ENCODE measurements around the gene PLA2G4E. TPM values are rescaled to one million over a fixed set of nuclear protein-coding genes. Genes with fewer than 3 reads are reported as not detected.

The PLA2G4E gene
- total RNA-seq, 1 donor from 2014 or later = not detected

DNA sequence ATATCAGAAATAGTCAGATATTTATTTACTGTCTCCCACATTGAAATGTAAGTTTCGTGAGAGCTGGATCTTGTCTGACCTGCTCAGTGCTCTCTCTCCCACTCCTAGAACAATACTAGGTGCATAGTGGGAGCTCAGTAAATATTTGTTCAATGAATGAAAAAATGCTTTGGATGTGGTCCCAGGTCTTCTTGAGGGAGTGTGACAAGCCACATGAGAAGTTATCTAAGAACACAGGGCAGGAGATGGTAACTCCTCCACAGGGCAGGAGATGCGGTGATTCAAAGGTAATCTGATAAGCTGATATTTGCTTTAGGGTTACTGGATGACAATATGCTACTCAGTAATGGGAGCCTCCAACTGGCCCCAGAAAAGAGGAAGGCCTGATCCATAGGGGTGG, 25.8 kb upstream of the PLA2G4E start:
- H3K36me3 Mint-ChIP-seq (ENCODE audit: low read depth) = no peaks in the 10 kb centered on the region
- peaks cover 18% of the 10 kb centered on the region for H3K27me3 Mint-ChIP-seq (ENCODE audit: insufficient read depth)
- H3K4me1 Mint-ChIP-seq (ENCODE audit: low read depth) = peaks cover 21% of the 10 kb centered on the region
- intact Hi-C loops (cut with micrococcal nuclease) = no loop called here
- no peaks in the 10 kb centered on the region for H3K9me3 Mint-ChIP-seq
- H3K27ac Mint-ChIP-seq = no peak overlapping the region
- DNase-seq (ENCODE audit: low spot score) = no peak
- H3K4me3 Mint-ChIP-seq = no peak overlapping the region

GRCh38 chr15:42045211-42045615, 24.4 kb upstream of the PLA2G4E start:
- Mint-ChIP-seq H3K9me3 (no peaks in the 10 kb centered on the region), H3K27ac (no peak overlapping the region), H3K27me3 (ENCODE audit: insufficient read depth) (peaks cover 19% of the 10 kb centered on the region), H3K36me3 (ENCODE audit: low read depth) (no peaks in the 10 kb centered on the region), H3K4me1 (ENCODE audit: low read depth) (peaks cover 21% of the 10 kb centered on the region), H3K4me3 (no peak overlapping the region)
- intact Hi-C loops (cut with micrococcal nuclease) = no loop called here
- DNase-seq (ENCODE audit: low spot score) = no peak

GRCh38 chr15:42042602-42043400, 22.0 kb upstream of the PLA2G4E start:
- H3K27ac Mint-ChIP-seq = no peak overlapping the region
- DNase-seq (ENCODE audit: low spot score) = no peak
- H3K4me3 Mint-ChIP-seq = no peak overlapping the region
- H3K9me3 Mint-ChIP-seq = no peaks in the 10 kb centered on the region
- H3K27me3 Mint-ChIP-seq (ENCODE audit: insufficient read depth) = peaks cover 17% of the 10 kb centered on the region
- H3K36me3 Mint-ChIP-seq (ENCODE audit: low read depth) = no peaks in the 10 kb centered on the region
- H3K4me1 Mint-ChIP-seq (ENCODE audit: low read depth) = peaks cover 21% of the 10 kb centered on the region
- intact Hi-C loops (cut with micrococcal nuclease) = no loop called here

DNA sequence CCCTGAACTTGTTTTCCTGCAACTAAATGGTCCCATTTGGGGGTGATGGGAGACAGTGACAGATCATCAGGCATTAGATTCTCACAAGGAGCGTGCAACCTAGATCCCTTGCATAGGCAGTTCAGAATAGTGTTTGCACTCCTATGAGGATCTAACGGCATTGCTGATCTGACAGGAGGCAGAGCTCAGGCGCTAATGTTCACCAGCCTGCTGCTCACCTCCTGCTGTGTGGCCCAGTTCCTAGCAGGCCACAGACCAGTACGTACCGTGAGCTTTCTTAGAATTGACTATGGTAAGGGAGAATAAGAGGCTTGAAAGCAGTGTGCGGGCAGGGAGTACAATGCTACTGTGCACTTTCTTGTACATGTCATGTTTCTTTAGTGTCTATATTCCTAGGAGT, 17.6 kb upstream of the PLA2G4E start:
- Mint-ChIP-seq H3K9me3 (no peaks in the 10 kb centered on the region), H3K4me1 (ENCODE audit: low read depth) (peaks cover 12% of the 10 kb centered on the region), H3K27me3 (ENCODE audit: insufficient read depth) (peaks cover 8% of the 10 kb centered on the region), H3K27ac (no peak overlapping the region), H3K36me3 (ENCODE audit: low read depth) (no peaks in the 10 kb centered on the region), H3K4me3 (no peak overlapping the region)
- intact Hi-C loops (cut with micrococcal nuclease) = no loop called here
- no peak for DNase-seq (ENCODE audit: low spot score)

- Mint-ChIP-seq H3K27ac (no peak overlapping the region), H3K9me3 (no peaks in the 10 kb centered on the region), H3K36me3 (ENCODE audit: low read depth) (no peaks in the 10 kb centered on the region), H3K27me3 (ENCODE audit: insufficient read depth) (peaks cover 8% of the 10 kb centered on the region), H3K4me3 (no peak overlapping the region), H3K4me1 (ENCODE audit: low read depth) (peaks cover 18% of the 10 kb centered on the region)
- intact Hi-C loops (cut with micrococcal nuclease) = no loop called here
- no peak for DNase-seq (ENCODE audit: low spot score)
Observed at GRCh38 chr15:42037656-42038055, 16.8 kb upstream of the PLA2G4E start.

DNA sequence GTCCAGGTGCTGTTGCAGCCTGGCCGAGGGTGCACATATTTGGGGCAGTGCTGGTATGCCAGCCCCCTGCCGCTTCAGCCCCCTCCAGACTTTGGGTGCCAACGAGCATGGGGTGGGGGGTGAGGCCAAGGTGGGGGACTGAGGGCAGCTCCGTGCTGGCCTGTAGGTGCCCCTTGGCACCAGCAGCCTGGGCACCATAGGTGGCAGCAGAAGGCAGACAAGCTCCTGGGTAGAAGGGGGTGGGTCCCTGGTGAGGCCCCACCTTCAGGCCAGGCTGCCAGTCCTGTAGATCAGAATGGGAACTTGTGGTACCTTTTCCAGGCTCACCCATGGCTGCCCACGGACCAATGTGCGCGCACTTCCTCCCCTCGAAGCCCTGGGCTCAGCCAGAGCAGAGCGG, 16.1 kb upstream of the PLA2G4E start:
- H3K4me3 Mint-ChIP-seq = no peak overlapping the region
- H3K36me3 Mint-ChIP-seq (ENCODE audit: low read depth) = no peaks in the 10 kb centered on the region
- DNase-seq (ENCODE audit: low spot score) = no peak
- H3K4me1 Mint-ChIP-seq (ENCODE audit: low read depth) = peaks cover 19% of the 10 kb centered on the region
- no peak overlapping the region for H3K27ac Mint-ChIP-seq
- H3K9me3 Mint-ChIP-seq = peaks cover 1% of the 10 kb centered on the region
- peaks cover 8% of the 10 kb centered on the region for H3K27me3 Mint-ChIP-seq (ENCODE audit: insufficient read depth)
- intact Hi-C loops (cut with micrococcal nuclease) = no loop called here

GRCh38 chr15:42036112-42036905, 15.5 kb upstream of the PLA2G4E start:
- Mint-ChIP-seq H3K36me3 (ENCODE audit: low read depth) (no peaks in the 10 kb centered on the region), H3K4me1 (ENCODE audit: low read depth) (peaks cover 19% of the 10 kb centered on the region), H3K4me3 (no peak overlapping the region), H3K9me3 (peaks cover 4% of the 10 kb centered on the region), H3K27me3 (ENCODE audit: insufficient read depth) (peaks cover 6% of the 10 kb centered on the region), H3K27ac (no peak overlapping the region)
- DNase-seq (ENCODE audit: low spot score) = no peak
- intact Hi-C loops (cut with micrococcal nuclease) = no loop called here

GRCh38 chr15:42035435-42035761, 14.6 kb upstream of the PLA2G4E start:
- DNase-seq (ENCODE audit: low spot score) = no peak
- Mint-ChIP-seq H3K4me1 (ENCODE audit: low read depth) (peaks cover 19% of the 10 kb centered on the region), H3K4me3 (no peak overlapping the region), H3K9me3 (peaks cover 4% of the 10 kb centered on the region), H3K36me3 (ENCODE audit: low read depth) (no peaks in the 10 kb centered on the region), H3K27ac (peak overlapping the region; percentile 56), H3K27me3 (ENCODE audit: insufficient read depth) (peaks cover 5% of the 10 kb centered on the region)
- intact Hi-C loops (cut with micrococcal nuclease) = no loop called here

- intact Hi-C loops (cut with micrococcal nuclease) = no loop called here
- peak overlapping the region; percentile 56 for H3K27ac Mint-ChIP-seq
Observed at GRCh38 chr15:42034628-42035434, 14.0 kb upstream of the PLA2G4E start.

DNA sequence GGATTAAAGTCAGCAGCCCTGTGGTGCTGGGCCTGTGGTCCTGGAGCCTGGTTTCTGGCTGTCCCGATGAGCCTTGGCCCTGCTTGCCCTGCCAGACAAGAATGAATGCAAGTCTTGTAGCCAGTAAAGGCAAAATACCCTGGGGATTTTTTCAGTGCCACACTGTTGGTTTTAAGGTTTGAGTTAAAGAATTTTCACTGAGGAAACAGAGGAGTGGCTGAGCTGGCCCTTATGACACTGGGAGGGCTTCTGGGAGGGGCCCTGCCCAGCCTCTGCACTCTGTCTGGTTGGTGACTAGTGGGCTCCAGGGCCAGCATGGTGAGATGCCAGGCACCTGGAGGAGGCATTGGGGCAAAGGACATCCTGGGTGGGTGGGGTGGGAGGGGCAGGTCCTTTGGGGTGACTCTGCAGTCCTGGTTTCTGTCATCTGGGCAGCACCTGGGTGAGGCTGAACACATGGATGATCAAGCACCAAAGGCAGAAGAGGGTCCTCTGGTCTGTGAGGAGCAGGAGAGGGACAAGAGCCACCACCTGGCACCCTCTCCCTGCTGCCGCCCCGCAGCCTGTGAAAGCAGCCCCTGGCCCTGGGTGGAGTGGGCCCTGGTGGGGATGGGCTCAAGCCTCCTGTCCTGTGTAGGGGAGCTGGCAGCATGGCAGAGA, 12.5 kb upstream of the PLA2G4E start:
- DNase-seq (ENCODE audit: low spot score) = no peak
- H3K4me1 Mint-ChIP-seq (ENCODE audit: low read depth) = peaks cover 19% of the 10 kb centered on the region

More at GRCh38 chr15:42034628-42035434, 14.0 kb upstream of the PLA2G4E start:
- Mint-ChIP-seq H3K27me3 (ENCODE audit: insufficient read depth) (no peaks in the 10 kb centered on the region), H3K9me3 (peaks cover 4% of the 10 kb centered on the region), H3K36me3 (ENCODE audit: low read depth) (no peaks in the 10 kb centered on the region), H3K4me1 (ENCODE audit: low read depth) (peaks cover 19% of the 10 kb centered on the region), H3K4me3 (no peak overlapping the region)
- no peak for DNase-seq (ENCODE audit: low spot score)

GRCh38 chr15:42032376-42033213, 11.8 kb upstream of the PLA2G4E start:
- peaks cover 19% of the 10 kb centered on the region for H3K4me1 Mint-ChIP-seq (ENCODE audit: low read depth)
- DNase-seq (ENCODE audit: low spot score) = no peak
- H3K4me3 Mint-ChIP-seq = no peak overlapping the region
- H3K27ac Mint-ChIP-seq = peak overlapping the region; percentile 0
- intact Hi-C loops (cut with micrococcal nuclease) = no loop called here
- H3K36me3 Mint-ChIP-seq (ENCODE audit: low read depth) = no peaks in the 10 kb centered on the region
- H3K9me3 Mint-ChIP-seq = peaks cover 4% of the 10 kb centered on the region
- H3K27me3 Mint-ChIP-seq (ENCODE audit: insufficient read depth) = peaks cover 3% of the 10 kb centered on the region

More for the DNA sequence above, 12.5 kb upstream of the PLA2G4E start:
- Mint-ChIP-seq H3K27ac (no peak overlapping the region), H3K4me3 (no peak overlapping the region), H3K27me3 (ENCODE audit: insufficient read depth) (peaks cover 3% of the 10 kb centered on the region), H3K36me3 (ENCODE audit: low read depth) (no peaks in the 10 kb centered on the region), H3K9me3 (peaks cover 4% of the 10 kb centered on the region)
- intact Hi-C loops (cut with micrococcal nuclease) = no loop called here

All from activated T-helper 1 cell treated with anti-CD3 and anti-CD28 coated beads, Interleukin-12 subunit alpha, Interleukin-12 subunit beta, Interleukin-2, Interleukin-4 antibody, amounts not matched to agents 30 ng/mL and 10 ng/mL and 1 ng/mL, durations not matched to agents 14 hours and 24 hours and 36 hours (primary cell).